Choroid plexus epithelial cell (primary cell): ENCODE data around the gene CARM1.
A peak's percentile ranks its signal among the peaks of the same experiment; 100 is the strongest.

Experiments used
- DNase-seq: peaks from one replicate; pipeline ENCODE4 v3.0.0-alpha.2; 2010; ENCODE audit warnings: low read depth
- H3K4me3 ChIP-seq: 2 replicates; pipeline ENCODE4 v1.5.1; 2011; ENCODE audit warnings: low read depth, mild to moderate bottlenecking, control low read depth, low read length, moderate library complexity
- CTCF ChIP-seq: conservative IDR thresholded peaks from 2 replicates; pipeline ENCODE4 v1.5.1; 2011; ENCODE audit warnings: low read depth, mild to moderate bottlenecking, control low read depth, inconsistent platforms, low read length, moderate library complexity

The CARM1 gene

GRCh38 chr19:10830370-10830769, 41.0 kb upstream of the CARM1 start:
- no peak for TF ChIP-seq CTCF
- H3K4me3 ChIP-seq, result no peak overlapping the region
- no peak for DNase-seq

GRCh38 chr19:10830931-10831779, 40.2 kb upstream of the CARM1 start:
- no peak overlapping the region for H3K4me3 ChIP-seq
- DNase-seq, result no peak
- no peak for TF ChIP-seq CTCF

GRCh38 chr19:10831987-10832938, 39.1 kb upstream of the CARM1 start:
- TF ChIP-seq CTCF, result no peak
- no peak overlapping the region for H3K4me3 ChIP-seq
- DNase-seq, result no peak

GRCh38 chr19:10832939-10833296, 38.4 kb upstream of the CARM1 start:
- TF ChIP-seq CTCF, result no peak
- DNase-seq, result no peak
- H3K4me3 ChIP-seq, result no peak overlapping the region

- no peak for TF ChIP-seq CTCF
- H3K4me3 ChIP-seq, result peak overlapping the region; percentile 58
- no peak for DNase-seq
Observed at GRCh38 chr19:10835089-10835753, 36.1 kb upstream of the CARM1 start.

- TF ChIP-seq CTCF, result peak; percentile 30
- H3K4me3 ChIP-seq, result peak within 1 kb of the TSS; percentile 82
- peak; percentile 100 for DNase-seq
Observed at GRCh38 chr19:10835754-10836478, 35.4 kb upstream of the CARM1 start, which contains the start of gene TMED1. TSS of gene TMED1 (minus strand) at chr19:10836212. CDS start at chr19:10836191, 21 bp downstream.
